ENCODE measurements around the gene DNPH1. TPM values are rescaled to one million over a fixed set of nuclear protein-coding genes. Genes with fewer than 3 reads are reported as not detected.

DNPH1 gene
- total RNA-seq, 1 experiment from 2014 or later: 47.0 TPM

GRCh38 chr6:43219814-43220213, 9.5 kb downstream of the DNPH1 start:
- Histone ChIP-seq H2BK5ac (ENCODE audit: insufficient read length, low read length) (no peak overlapping the region), H2BK15ac (ENCODE audit: low read depth, low read length) (no peak overlapping the region), H3K18ac (ENCODE audit: insufficient read length, low read depth, low read length) (no peak overlapping the region), H3K27ac (ENCODE audit: insufficient read length, low read depth, low read length) (no peak overlapping the region), H3K23ac (ENCODE audit: insufficient read length, low read depth, low read length) (no peak overlapping the region), H3K4me2 (ENCODE audit: insufficient read depth, insufficient read length, low read length) (no peak overlapping the region), H3K9me3 (ENCODE audit: control insufficient read depth, low read depth, low read length) (no peaks in the 10 kb centered on the region), H4K5ac (ENCODE audit: insufficient read length, low read depth, low read length) (no peak overlapping the region), H2AFZ (ENCODE audit: low read length) (no peak overlapping the region), H3K4ac (ENCODE audit: low read depth, low read length) (no peak overlapping the region), H3K9ac (ENCODE audit: extremely low read depth, insufficient read length, low read length) (no peak overlapping the region), H2BK12ac (ENCODE audit: insufficient read length, low read depth, low read length) (no peak overlapping the region), H3K14ac (ENCODE audit: insufficient read depth, low read length) (no peak overlapping the region), H3K23me2 (ENCODE audit: insufficient read length, low read depth, low read length, poor library complexity, severe bottlenecking) (no peaks in the 10 kb centered on the region), H4K20me1 (ENCODE audit: control insufficient read depth, insufficient read depth, insufficient read length) (no peaks in the 10 kb centered on the region), H4K91ac (ENCODE audit: insufficient read length, low read depth, low read length) (no peak overlapping the region), H4K8ac (replicated peaks; ENCODE audit: insufficient read length, low read depth, low read length) (no peak overlapping the region), H3K56ac (ENCODE audit: insufficient read length, low read depth, low read length) (no peak overlapping the region), H3K79me2 (ENCODE audit: insufficient read depth, low read length) (no peaks in the 10 kb centered on the region), H3K27me3 (ENCODE audit: insufficient read depth, low read length) (no peaks in the 10 kb centered on the region), H2BK20ac (ENCODE audit: low read depth, low read length, poor library complexity, severe bottlenecking) (no peak overlapping the region), H2BK120ac (ENCODE audit: low read depth, low read length, poor library complexity, severe bottlenecking) (no peak overlapping the region), H3K79me1 (ENCODE audit: insufficient read depth, low read depth, low read length, poor library complexity, severe bottlenecking) (no peaks in the 10 kb centered on the region), H3K4me1 (ENCODE audit: insufficient read depth, low read length) (no peaks in the 10 kb centered on the region; the same call in 1 of the 2 replicates), H3T11ph (ENCODE audit: low read length) (no peak overlapping the region), H2AK5ac (ENCODE audit: insufficient read length, low read length) (no peak overlapping the region)
- H3K27ac Mint-ChIP-seq: peak overlapping the region in 1 of 3 experiments; percentile 59; a peak in 1 of 7 replicates
- TF ChIP-seq CTCF (conservative IDR thresholded peaks at IDR 0.05): no peak
- H3K4me3 Mint-ChIP-seq: no peak overlapping the region
- DNase-seq: no peak
- peaks cover 5 to 14% of the 10 kb centered on the region in 2 experiments for H3K4me1 Mint-ChIP-seq
- peaks cover 4 to 21% (median 6%) of the 10 kb centered on the region in 3 experiments; a peak in 4 of 7 replicates for H3K36me3 Mint-ChIP-seq (ENCODE audit: insufficient read depth in 1 of 3, low read depth in 3 of 3)
- peaks cover 2% of the 10 kb centered on the region; the same call in 1 of the 2 replicates for H3K27me3 Mint-ChIP-seq (ENCODE audit: low read depth)
- H3K9me3 Mint-ChIP-seq: no peaks in the 10 kb centered on the region
- WGBS (ENCODE audit: extremely low coverage, insufficient read length, low lambda C conversion rate): no CpG with 5 or more reads among the region's 7 CpGs
